ENCODE measurements around the gene MLLT3.

MLLT3 gene

DNA sequence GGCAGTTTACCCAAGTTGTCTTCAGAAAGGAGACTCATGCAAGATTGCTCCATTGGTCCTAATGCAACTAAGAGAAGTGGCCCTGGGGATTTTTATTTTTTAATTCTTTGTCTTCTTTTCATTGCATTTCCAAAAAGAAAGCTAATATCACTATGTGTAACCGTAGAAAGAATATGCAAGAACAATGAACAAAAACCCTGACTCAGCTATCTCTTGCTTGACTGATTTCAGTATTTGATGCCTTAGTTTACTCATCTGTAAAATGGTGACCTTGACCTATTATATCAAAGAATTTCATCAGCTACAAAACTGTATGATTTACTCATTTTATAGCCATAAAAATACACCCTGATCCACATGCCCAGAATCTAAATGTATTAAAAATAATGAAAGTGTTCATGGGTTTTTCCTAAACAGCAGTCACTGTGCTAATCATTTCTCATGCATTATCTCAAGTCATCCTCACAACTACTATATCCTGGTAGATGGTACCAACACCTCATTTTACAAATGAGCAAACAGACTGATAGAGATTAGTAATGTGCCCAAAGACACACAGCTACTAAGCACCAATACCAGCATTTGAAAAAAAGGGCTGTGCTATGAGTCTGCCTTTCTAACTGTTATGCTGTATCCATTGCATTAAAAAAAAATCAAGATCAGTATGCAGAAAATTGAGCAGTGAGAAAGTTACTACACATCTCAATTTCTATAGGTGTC, 185.7 kb downstream of the MLLT3 start:
- peaks cover 21% of the 10 kb centered on the region for H3K4me1 ChIP-seq (ENCODE audit: insufficient read depth, low read length, poor library complexity, severe bottlenecking)
- no peaks in the 10 kb centered on the region for H3F3A ChIP-seq (ENCODE audit: low read depth)
- no peak for TF ChIP-seq EZH2phosphoT487 (IDR thresholded peaks at IDR 0.05; ENCODE audit: borderline replicate concordance)
- TF ChIP-seq, protein P1, sequence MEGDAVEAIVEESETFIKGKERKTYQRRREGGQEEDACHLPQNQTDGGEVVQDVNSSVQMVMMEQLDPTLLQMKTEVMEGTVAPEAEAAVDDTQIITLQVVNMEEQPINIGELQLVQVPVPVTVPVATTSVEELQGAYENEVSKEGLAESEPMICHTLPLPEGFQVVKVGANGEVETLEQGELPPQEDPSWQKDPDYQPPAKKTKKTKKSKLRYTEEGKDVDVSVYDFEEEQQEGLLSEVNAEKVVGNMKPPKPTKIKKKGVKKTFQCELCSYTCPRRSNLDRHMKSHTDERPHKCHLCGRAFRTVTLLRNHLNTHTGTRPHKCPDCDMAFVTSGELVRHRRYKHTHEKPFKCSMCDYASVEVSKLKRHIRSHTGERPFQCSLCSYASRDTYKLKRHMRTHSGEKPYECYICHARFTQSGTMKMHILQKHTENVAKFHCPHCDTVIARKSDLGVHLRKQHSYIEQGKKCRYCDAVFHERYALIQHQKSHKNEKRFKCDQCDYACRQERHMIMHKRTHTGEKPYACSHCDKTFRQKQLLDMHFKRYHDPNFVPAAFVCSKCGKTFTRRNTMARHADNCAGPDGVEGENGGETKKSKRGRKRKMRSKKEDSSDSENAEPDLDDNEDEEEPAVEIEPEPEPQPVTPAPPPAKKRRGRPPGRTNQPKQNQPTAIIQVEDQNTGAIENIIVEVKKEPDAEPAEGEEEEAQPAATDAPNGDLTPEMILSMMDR (conservative IDR thresholded peaks at IDR 0.05; ENCODE audit: low read length): no peak
- no peaks in the 10 kb centered on the region for H3K9me2 ChIP-seq (replicated peaks; ENCODE audit: low read depth, low read length)
- no peak overlapping the region for H3K9ac ChIP-seq (ENCODE audit: low read depth, low read length, poor library complexity, severe bottlenecking)
- no peaks in the 10 kb centered on the region for H3K9me3 ChIP-seq (ENCODE audit: insufficient read depth, low read depth, low read length)
- H3K27me3 ChIP-seq (ENCODE audit: insufficient read depth, low read length, poor library complexity, severe bottlenecking): no peaks in the 10 kb centered on the region
- H3K4me3 ChIP-seq (ENCODE audit: low read length, poor library complexity, severe bottlenecking): no peak overlapping the region
- no peak overlapping the region for H3K4me2 ChIP-seq (ENCODE audit: low read depth, low read length, poor library complexity, severe bottlenecking)
- H2AFZ ChIP-seq (ENCODE audit: low read length): no peak overlapping the region
- peaks cover 33% of the 10 kb centered on the region for H3K79me2 ChIP-seq (ENCODE audit: insufficient read depth, low read length)
- H3K36me3 ChIP-seq (ENCODE audit: insufficient read depth, low read length): peaks cover 7% of the 10 kb centered on the region; the same call in 1 of the 2 replicates
- peaks cover 10% of the 10 kb centered on the region for H4K20me1 ChIP-seq (ENCODE audit: insufficient read depth, low read length, poor library complexity, severe bottlenecking)

GRCh38 chr9:20428976-20429375, 193.3 kb downstream of the MLLT3 start:
- Histone ChIP-seq H3F3A (ENCODE audit: low read depth) (0 out of 2 replicates have a peak, but pooled peaks cover 6% of the 10 kb centered on the region), H3K36me3 (ENCODE audit: insufficient read depth, low read length) (no peaks in the 10 kb centered on the region), H4K20me1 (ENCODE audit: insufficient read depth, low read length, poor library complexity, severe bottlenecking) (no peaks in the 10 kb centered on the region), H3K9me3 (ENCODE audit: insufficient read depth, low read depth, low read length) (no peaks in the 10 kb centered on the region), H3K4me2 (ENCODE audit: low read depth, low read length, poor library complexity, severe bottlenecking) (no peak overlapping the region), H3K9me2 (replicated peaks; ENCODE audit: low read depth, low read length) (no peaks in the 10 kb centered on the region), H2AFZ (ENCODE audit: low read length) (no peak overlapping the region), H3K27me3 (ENCODE audit: insufficient read depth, low read length, poor library complexity, severe bottlenecking) (no peaks in the 10 kb centered on the region), H3K4me3 (ENCODE audit: low read length, poor library complexity, severe bottlenecking) (no peak overlapping the region), H3K9ac (ENCODE audit: low read depth, low read length, poor library complexity, severe bottlenecking) (no peak overlapping the region), H3K4me1 (ENCODE audit: insufficient read depth, low read length, poor library complexity, severe bottlenecking) (peaks cover 8% of the 10 kb centered on the region), H3K79me2 (ENCODE audit: insufficient read depth, low read length) (peaks cover 41% of the 10 kb centered on the region)
- TF ChIP-seq EZH2phosphoT487 (IDR thresholded peaks at IDR 0.05; ENCODE audit: borderline replicate concordance): no peak
- TF ChIP-seq, protein P1 (conservative IDR thresholded peaks at IDR 0.05; ENCODE audit: low read length): no peak

GRCh38 chr9:20427359-20427758, 194.9 kb downstream of the MLLT3 start:
- Histone ChIP-seq H3K4me3 (ENCODE audit: low read length, poor library complexity, severe bottlenecking) (no peak overlapping the region), H3K27me3 (ENCODE audit: insufficient read depth, low read length, poor library complexity, severe bottlenecking) (no peaks in the 10 kb centered on the region), H3K9me3 (ENCODE audit: insufficient read depth, low read depth, low read length) (no peaks in the 10 kb centered on the region), H3K9me2 (replicated peaks; ENCODE audit: low read depth, low read length) (no peaks in the 10 kb centered on the region), H2AFZ (ENCODE audit: low read length) (no peak overlapping the region), H3K36me3 (ENCODE audit: insufficient read depth, low read length) (no peaks in the 10 kb centered on the region), H3K4me1 (ENCODE audit: insufficient read depth, low read length, poor library complexity, severe bottlenecking) (peaks cover 8% of the 10 kb centered on the region), H4K20me1 (ENCODE audit: insufficient read depth, low read length, poor library complexity, severe bottlenecking) (peaks cover 12% of the 10 kb centered on the region), H3K79me2 (ENCODE audit: insufficient read depth, low read length) (peaks cover 52% of the 10 kb centered on the region), H3K4me2 (ENCODE audit: low read depth, low read length, poor library complexity, severe bottlenecking) (no peak overlapping the region), H3F3A (ENCODE audit: low read depth) (0 out of 2 replicates have a peak, but pooled peaks cover 6% of the 10 kb centered on the region), H3K9ac (ENCODE audit: low read depth, low read length, poor library complexity, severe bottlenecking) (no peak overlapping the region)
- TF ChIP-seq, protein P1 (conservative IDR thresholded peaks at IDR 0.05; ENCODE audit: low read length): no peak
- TF ChIP-seq EZH2phosphoT487 (IDR thresholded peaks at IDR 0.05; ENCODE audit: borderline replicate concordance): no peak

Measured in Loucy (cell line).